Hepatocyte (in vitro differentiated cells): Measurements from ENCODE around the gene PGGHG. TPM values are rescaled to one million over a fixed set of nuclear protein-coding genes. Genes with fewer than 3 reads are reported as not detected.

ENCODE experiments used
- DNase-seq: peaks from one replicate; pipeline ENCODE4 v3.0.0-alpha.2; 2016; ENCODE audit warnings: low spot score
- H2AFZ ChIP-seq: fragments of 200-600 bp; sonication (generic); 2 replicates; pipeline ENCODE4 v1.6.0; 2016; ENCODE audit warnings: antibody characterized with exemption, mild to moderate bottlenecking
- H3K27ac ChIP-seq: fragments of 200-600 bp; sonication (generic); 2 replicates; pipeline ENCODE4 v1.5.1; 2016; ENCODE audit warnings: mild to moderate bottlenecking
- H3K27me3 ChIP-seq: fragments of 200-600 bp; sonication (generic); 2 replicates; pipeline ENCODE4 v1.6.1; 2016
- H3K36me3 ChIP-seq: fragments of 200-600 bp; sonication (generic); replicated peaks from 2 replicates; pipeline ENCODE4 v1.5.1; 2016; ENCODE audit warnings: low read depth; ENCODE audit not compliant: insufficient read depth
- H3K4me1 ChIP-seq: fragments of 200-600 bp; sonication (generic); 2 replicates; pipeline ENCODE4 v1.5.1; 2016; ENCODE audit warnings: mild to moderate bottlenecking, moderate library complexity; ENCODE audit not compliant: insufficient read depth
- H3K4me2 ChIP-seq: fragments of 200-600 bp; sonication (generic); 2 replicates; pipeline ENCODE4 v1.6.0; 2016
- H3K4me3 ChIP-seq: fragments of 200-600 bp; sonication (generic); 2 replicates; pipeline ENCODE4 v1.5.1; 2016; ENCODE audit warnings: mild to moderate bottlenecking
- H3K79me2 ChIP-seq: fragments of 200-600 bp; sonication (generic); 2 replicates; pipeline ENCODE4 v1.6.0; 2017; ENCODE audit warnings: mild to moderate bottlenecking
- H3K9me2 ChIP-seq: fragments of 200-600 bp; sonication (generic); replicated peaks from 2 replicates; pipeline ENCODE4 v1.6.0; 2017; ENCODE audit warnings: mild to moderate bottlenecking; ENCODE audit not compliant: insufficient read depth
- H3K9me3 ChIP-seq: fragments of 200-600 bp; sonication (generic); 2 replicates; pipeline ENCODE4 v1.5.1; 2016; ENCODE audit warnings: low read depth, mild to moderate bottlenecking
- H4K20me1 ChIP-seq: fragments of 200-600 bp; sonication (generic); 2 replicates; pipeline ENCODE4 v1.6.0; 2016; ENCODE audit warnings: mild to moderate bottlenecking; ENCODE audit not compliant: insufficient read depth, poor library complexity, severe bottlenecking
- CTCF ChIP-seq: fragments of 200-600 bp; sonication (generic); IDR thresholded peaks from 2 replicates; pipeline ENCODE4 v1.5.1; 2016; ENCODE audit warnings: antibody characterized with exemption, mild to moderate bottlenecking; ENCODE audit not compliant: poor library complexity
- EZH2 ChIP-seq: fragments of 200-600 bp; sonication (generic); IDR thresholded peaks from 2 replicates; pipeline ENCODE4 v1.6.1; 2016; ENCODE audit warnings: antibody characterized with exemption, mild to moderate bottlenecking, borderline replicate concordance
- EZH2phosphoT487 ChIP-seq: fragments of 200-600 bp; sonication (generic); IDR thresholded peaks from one replicate; pipeline ENCODE4 v1.6.1; 2018; ENCODE audit warnings: antibody characterized with exemption, mild to moderate bottlenecking, low read depth, moderate library complexity; ENCODE audit not compliant: unreplicated experiment, severe bottlenecking
- WGBS: methylation state at CpG from one replicate; pipeline ENCODE4 v1.1.6; 2016; ENCODE audit warnings: low lambda C conversion rate; ENCODE audit errors: missing lambda C conversion rate; 5-methylcytosine and 5-hydroxymethylcytosine counted together
- polyA plus RNA-seq: library from polyadenylated mRNA; unstranded; fragments of >200 nt; fragmentation: Nextera tagmentation; extraction: Ambion mirVana; gene quantifications from 2 replicates; pipeline ENCODE4 v1.2.1, GENCODE V29; 2016
- total RNA-seq: library from RNA; depleted of rRNA; stranded (reverse); fragments of >200 nt; gene quantifications from 2 replicates; pipeline ENCODE4 v1.2.3, GENCODE V29; 2014

The PGGHG gene
- total and polyA plus RNA-seq, 2 experiments from 2014 or later: 19.2 to 27.9 TPM

GRCh38 chr11:244376-244775, 44.5 kb upstream of the PGGHG start:
- no peak for DNase-seq
- 100% methylated on average over 2 of the region's 2 CpGs for WGBS

GRCh38 chr11:249062-249461, 39.9 kb upstream of the PGGHG start:
- H3K4me1 ChIP-seq: no peaks in the 10 kb centered on the region
- H3K27ac ChIP-seq: no peak overlapping the region
- H3K4me3 ChIP-seq: no peak overlapping the region
- H2AFZ ChIP-seq: no peak overlapping the region
- H3K9me3 ChIP-seq: no peaks in the 10 kb centered on the region
- H3K27me3 ChIP-seq: no peaks in the 10 kb centered on the region
- H4K20me1 ChIP-seq: no peaks in the 10 kb centered on the region
- WGBS: 98% methylated on average over 8 of the region's 8 CpGs
- no peak for DNase-seq
- H3K4me2 ChIP-seq: no peak overlapping the region
- H3K36me3 ChIP-seq: no peaks in the 10 kb centered on the region
- H3K79me2 ChIP-seq: no peaks in the 10 kb centered on the region
- no peak for TF ChIP-seq EZH2
- TF ChIP-seq CTCF: no peak
- no peak for TF ChIP-seq EZH2phosphoT487
- H3K9me2 ChIP-seq: no peaks in the 10 kb centered on the region

More at GRCh38 chr11:244376-244775, 44.5 kb upstream of the PGGHG start:
- no peak overlapping the region for H3K4me2 ChIP-seq
- no peaks in the 10 kb centered on the region for H3K27me3 ChIP-seq
- no peak overlapping the region for H3K4me3 ChIP-seq
- H3K9me3 ChIP-seq: no peaks in the 10 kb centered on the region
- no peak overlapping the region for H3K27ac ChIP-seq
- no peak overlapping the region for H2AFZ ChIP-seq
- H3K4me1 ChIP-seq: no peaks in the 10 kb centered on the region
- no peaks in the 10 kb centered on the region for H3K36me3 ChIP-seq
- no peaks in the 10 kb centered on the region for H3K9me2 ChIP-seq
- H3K79me2 ChIP-seq: peaks cover 15% of the 10 kb centered on the region
- H4K20me1 ChIP-seq: no peaks in the 10 kb centered on the region
- TF ChIP-seq EZH2phosphoT487 (no peak), CTCF (no peak), EZH2 (no peak)

- no peak overlapping the region for H3K4me3 ChIP-seq
- H3K9me2 ChIP-seq: no peaks in the 10 kb centered on the region
- TF ChIP-seq CTCF (no peak), EZH2phosphoT487 (no peak), EZH2 (no peak)
- no peaks in the 10 kb centered on the region for H3K36me3 ChIP-seq
- 85% methylated on average over 5 of the region's 5 CpGs for WGBS
- no peak overlapping the region for H3K4me2 ChIP-seq
- DNase-seq: no peak
- no peaks in the 10 kb centered on the region for H4K20me1 ChIP-seq
- no peaks in the 10 kb centered on the region for H3K4me1 ChIP-seq
- H3K27ac ChIP-seq: no peak overlapping the region
- H2AFZ ChIP-seq: no peak overlapping the region
- H3K27me3 ChIP-seq: no peaks in the 10 kb centered on the region
- H3K9me3 ChIP-seq: no peaks in the 10 kb centered on the region
- H3K79me2 ChIP-seq: no peaks in the 10 kb centered on the region
Observed at GRCh38 chr11:250274-250673, 38.7 kb upstream of the PGGHG start.

- Histone ChIP-seq H3K4me3 (no peak overlapping the region), H3K27ac (no peak overlapping the region), H3K36me3 (no peaks in the 10 kb centered on the region), H3K4me2 (no peak overlapping the region), H3K9me3 (no peaks in the 10 kb centered on the region), H3K27me3 (no peaks in the 10 kb centered on the region), H3K9me2 (no peaks in the 10 kb centered on the region), H2AFZ (no peak overlapping the region), H4K20me1 (no peaks in the 10 kb centered on the region), H3K4me1 (no peaks in the 10 kb centered on the region), H3K79me2 (no peaks in the 10 kb centered on the region)
- TF ChIP-seq CTCF (peak; percentile 61), EZH2phosphoT487 (no peak)
- peak; percentile 67 for DNase-seq
- 79% methylated on average over 10 of the region's 10 CpGs for WGBS
Observed at GRCh38 chr11:250740-251299, 38.1 kb upstream of the PGGHG start.
